GM12872 (cell line): ENCODE measurements around the gene FAF1.

Source experiments
- CTCF ChIP-seq: IDR thresholded peaks from 3 replicates; pipeline ENCODE4 v1.5.1; 2011; ENCODE audit warnings: low read depth, mild to moderate bottlenecking, low read length, moderate library complexity; ENCODE audit not compliant: insufficient read depth

The FAF1 gene

GRCh38 chr1:50462964-50463363 lies 497.1 kb downstream of the FAF1 start:
- no peak for TF ChIP-seq CTCF

GRCh38 chr1:50458507-50458906 lies 501.6 kb downstream of the FAF1 start:
- TF ChIP-seq CTCF, result no peak

- TF ChIP-seq CTCF, result no peak
Observed at GRCh38 chr1:50454911-50455310, 505.2 kb downstream of the FAF1 start.

- no peak for TF ChIP-seq CTCF
Observed at GRCh38 chr1:50453266-50453665, 506.8 kb downstream of the FAF1 start.

- no peak for TF ChIP-seq CTCF
Observed at GRCh38 chr1:50452700-50453099, 507.4 kb downstream of the FAF1 start.

GRCh38 chr1:50450861-50451653 lies 509.0 kb downstream of the FAF1 start:
- no peak for TF ChIP-seq CTCF

GRCh38 chr1:50447961-50448360 lies 512.1 kb downstream of the FAF1 start:
- no peak for TF ChIP-seq CTCF
